ENCODE data around the gene FURIN. TPM values are rescaled to one million over a fixed set of nuclear protein-coding genes. Genes with fewer than 3 reads are reported as not detected.

Gene FURIN
- total RNA-seq, result 100 to 1,000 TPM in 3 of 4 donors, 10 to 100 TPM in 1; 76.7 to 159 (median 118) TPM

DNA sequence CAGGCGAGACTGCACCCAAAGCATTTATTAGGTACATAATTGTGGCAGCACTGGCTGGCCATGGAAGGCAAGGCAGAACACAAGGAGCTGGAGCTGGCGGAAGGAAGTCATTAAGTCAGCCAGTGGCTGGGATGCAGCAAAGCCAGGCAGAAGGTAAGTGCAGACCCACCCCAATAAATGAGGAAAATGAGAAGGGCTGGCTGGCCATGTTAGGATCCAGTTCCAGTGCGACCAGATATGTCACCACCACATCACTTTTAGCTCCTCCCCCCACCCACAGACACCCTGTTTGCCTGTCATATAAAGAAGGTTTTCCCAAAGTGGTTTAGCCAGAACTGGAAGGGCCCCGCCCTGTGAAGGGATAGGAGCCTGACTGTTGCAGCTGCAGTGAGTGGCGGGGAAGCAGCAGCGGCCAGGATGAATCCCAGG, at the start of gene FURIN:
FURIN (plus strand) TSS at position 328 of the 429 bp plus-strand sequence. CDS start 7,153 bp downstream, outside the sequence.
- Histone ChIP-seq H3K27ac (peak within 1 kb of the TSS; percentile 93 to 98 (median 96)), H3K36me3 (no peaks in the 10 kb centered on the region), H3K27me3 (no peaks in the 10 kb centered on the region), H3K4me3 (no peak within 1 kb of the TSS), H3K4me1 (peaks cover 17 to 28% of the 10 kb centered on the region in 2 donors), H3K9me3 (no peaks in the 10 kb centered on the region)
- DNase-seq, result no peak
- intact Hi-C loops (cut with DNase I; ENCODE audit: low total_unique reads), result no loop called here
- in situ Hi-C loops (cut with MboI; ENCODE audit: low sequenced_read_pairs in 4 of 4), result no loop called here
- ATAC-seq, result no peak
- TF ChIP-seq, protein P1, sequence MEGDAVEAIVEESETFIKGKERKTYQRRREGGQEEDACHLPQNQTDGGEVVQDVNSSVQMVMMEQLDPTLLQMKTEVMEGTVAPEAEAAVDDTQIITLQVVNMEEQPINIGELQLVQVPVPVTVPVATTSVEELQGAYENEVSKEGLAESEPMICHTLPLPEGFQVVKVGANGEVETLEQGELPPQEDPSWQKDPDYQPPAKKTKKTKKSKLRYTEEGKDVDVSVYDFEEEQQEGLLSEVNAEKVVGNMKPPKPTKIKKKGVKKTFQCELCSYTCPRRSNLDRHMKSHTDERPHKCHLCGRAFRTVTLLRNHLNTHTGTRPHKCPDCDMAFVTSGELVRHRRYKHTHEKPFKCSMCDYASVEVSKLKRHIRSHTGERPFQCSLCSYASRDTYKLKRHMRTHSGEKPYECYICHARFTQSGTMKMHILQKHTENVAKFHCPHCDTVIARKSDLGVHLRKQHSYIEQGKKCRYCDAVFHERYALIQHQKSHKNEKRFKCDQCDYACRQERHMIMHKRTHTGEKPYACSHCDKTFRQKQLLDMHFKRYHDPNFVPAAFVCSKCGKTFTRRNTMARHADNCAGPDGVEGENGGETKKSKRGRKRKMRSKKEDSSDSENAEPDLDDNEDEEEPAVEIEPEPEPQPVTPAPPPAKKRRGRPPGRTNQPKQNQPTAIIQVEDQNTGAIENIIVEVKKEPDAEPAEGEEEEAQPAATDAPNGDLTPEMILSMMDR (IDR thresholded peaks at IDR 0.05 in 4 of 5, conservative IDR thresholded peaks at IDR 0.05 in 1 of 5), result no peak
- TF ChIP-seq POLR2A (IDR thresholded peaks at IDR 0.05), result no peak

DNA sequence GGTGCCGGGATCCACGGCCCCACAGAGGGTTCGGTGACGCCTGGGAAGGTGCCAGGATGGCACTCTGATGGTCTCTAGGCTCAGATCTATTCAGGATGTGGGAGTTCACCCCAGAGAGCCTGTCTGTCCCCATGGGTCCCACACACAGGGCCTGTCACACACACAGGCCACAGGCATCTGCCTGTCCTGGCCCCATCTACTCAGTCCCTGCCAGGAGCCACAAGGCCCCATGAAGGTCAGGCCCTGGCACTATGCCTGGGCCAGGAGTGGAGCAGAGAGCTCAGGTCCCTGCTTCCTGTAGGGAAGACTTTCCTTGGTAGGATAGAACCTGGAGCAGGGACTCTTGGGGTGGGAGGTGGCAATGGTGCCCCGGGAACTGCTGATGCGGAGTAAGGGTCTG, 49.0 kb upstream of the FURIN start:
- H3K9me3 ChIP-seq, result no peaks in the 10 kb centered on the region
- H3K27me3 ChIP-seq, result no peaks in the 10 kb centered on the region
- TF ChIP-seq, protein P1 (IDR thresholded peaks at IDR 0.05 in 4 of 5, conservative IDR thresholded peaks at IDR 0.05 in 1 of 5), result no peak
- no peak for TF ChIP-seq POLR2A (IDR thresholded peaks at IDR 0.05)
- ATAC-seq (peak in 1 of 2 donors; percentile 51), DNase-seq (no peak)
- no peak overlapping the region for H3K27ac ChIP-seq
- no peaks in the 10 kb centered on the region for H3K4me1 ChIP-seq
- H3K36me3 ChIP-seq, result no peaks in the 10 kb centered on the region
- intact Hi-C loops (cut with DNase I; ENCODE audit: low total_unique reads), result no loop called here
- H3K4me3 ChIP-seq, result no peak overlapping the region
- in situ Hi-C loops (cut with MboI; ENCODE audit: low sequenced_read_pairs in 4 of 4), result no loop called here

DNA sequence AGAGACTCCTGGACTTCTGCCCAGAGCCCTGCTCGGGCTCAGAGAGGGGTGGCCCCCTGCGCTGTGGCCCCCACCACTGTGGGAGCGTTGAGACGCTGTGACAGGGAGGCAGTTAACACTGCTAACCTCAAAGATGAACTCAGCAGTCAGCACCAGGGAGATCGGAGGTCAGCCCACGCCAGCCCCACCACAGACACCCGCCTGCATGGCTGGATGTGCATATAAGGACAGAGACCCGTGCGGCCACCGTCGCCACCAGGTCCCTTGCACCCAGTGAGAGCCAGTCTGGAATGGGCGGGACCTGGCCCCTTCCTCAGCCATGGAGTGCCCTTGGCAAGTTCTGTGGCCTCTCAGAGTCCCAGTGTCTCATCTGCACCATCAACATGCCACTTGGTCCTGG, 48.5 kb upstream of the FURIN start:
- Histone ChIP-seq H3K36me3 (no peaks in the 10 kb centered on the region), H3K4me3 (no peak overlapping the region), H3K4me1 (no peaks in the 10 kb centered on the region), H3K27me3 (no peaks in the 10 kb centered on the region), H3K27ac (no peak overlapping the region), H3K9me3 (no peaks in the 10 kb centered on the region)
- DNase-seq (no peak), ATAC-seq (no peak)
- intact Hi-C loops (cut with DNase I; ENCODE audit: low total_unique reads) (no loop called here), in situ Hi-C loops (cut with MboI; ENCODE audit: low sequenced_read_pairs in 4 of 4) (no loop called here)
- no peak for TF ChIP-seq POLR2A (IDR thresholded peaks at IDR 0.05)
- TF ChIP-seq, protein P1 (IDR thresholded peaks at IDR 0.05 in 4 of 5, conservative IDR thresholded peaks at IDR 0.05 in 1 of 5), result no peak

DNA sequence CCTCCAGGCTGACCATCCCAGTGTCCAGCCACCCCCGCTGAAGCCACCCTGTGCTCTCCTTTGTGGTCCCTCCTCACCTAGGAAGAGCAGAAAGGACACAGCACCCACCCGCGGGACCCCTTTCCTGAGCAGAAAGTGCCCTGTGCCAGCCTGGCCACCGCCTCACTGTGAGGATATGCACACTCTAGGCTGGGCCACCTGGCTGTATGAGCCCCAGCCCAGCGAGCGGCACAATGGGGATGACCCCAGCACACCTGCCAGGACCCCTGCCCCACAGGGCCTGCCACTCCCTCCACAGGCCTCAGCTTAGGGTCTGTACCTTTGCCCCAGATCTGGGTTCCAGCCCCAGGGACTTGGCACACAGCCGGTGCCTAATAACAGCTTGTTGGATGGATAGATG, 47.9 kb upstream of the FURIN start:
- Histone ChIP-seq H3K9me3 (no peaks in the 10 kb centered on the region), H3K27me3 (no peaks in the 10 kb centered on the region), H3K36me3 (no peaks in the 10 kb centered on the region), H3K4me1 (no peaks in the 10 kb centered on the region), H3K27ac (no peak overlapping the region), H3K4me3 (no peak overlapping the region)
- intact Hi-C loops (cut with DNase I; ENCODE audit: low total_unique reads), result no loop called here
- in situ Hi-C loops (cut with MboI; ENCODE audit: low sequenced_read_pairs in 4 of 4), result no loop called here
- TF ChIP-seq, protein P1 (IDR thresholded peaks at IDR 0.05 in 4 of 5, conservative IDR thresholded peaks at IDR 0.05 in 1 of 5), result no peak
- no peak for TF ChIP-seq POLR2A (IDR thresholded peaks at IDR 0.05)
- DNase-seq (no peak), ATAC-seq (no peak)

Measured in gastrocnemius medialis (tissue), 4 donors.